SU-DHL-6 (cell line): ENCODE results near the gene LPAR1.

ENCODE experiments used
- CTCF ChIP-seq: fragments of 200-600 bp; sonication (generic); IDR thresholded peaks from one replicate; pipeline ENCODE4 v1.5.1; 2017; ENCODE audit warnings: antibody characterized with exemption, mild to moderate bottlenecking, low read length, moderate library complexity; ENCODE audit not compliant: insufficient read depth, poor library complexity, severe bottlenecking
- EZH2phosphoT487 ChIP-seq: fragments of 200-600 bp; sonication (generic), shearing (Covaris generic); conservative IDR thresholded peaks from 2 replicates; pipeline ENCODE4 v1.6.1; 2018; ENCODE audit warnings: mild to moderate bottlenecking, antibody characterized with exemption, low read length, moderate library complexity, mixed read lengths

- TF ChIP-seq CTCF (no peak), EZH2phosphoT487 (no peak)
Observed at GRCh38 chr9:111037356-111037707, 938 bp downstream of the LPAR1 start.
